Stimulated activated CD8-positive, alpha-beta memory T cell treated with anti-CD3 and anti-CD28 coated beads, Interleukin-15, amount 100 ng/mL, for 48 hours (primary cell): ENCODE results near the gene GYPE.
"Not testable (repeated sequence)": the region's sequence is repeated elsewhere in the genome, so short reads cannot be mapped to it uniquely, and the experiment has no call there.

Experiments
- DNase-seq, 2 donors: peaks; one replicate each; pipeline ENCODE4 v3.0.0-alpha.2; 2020; ENCODE audit warnings: low read depth in 2 of 2

The GYPE gene

DNA sequence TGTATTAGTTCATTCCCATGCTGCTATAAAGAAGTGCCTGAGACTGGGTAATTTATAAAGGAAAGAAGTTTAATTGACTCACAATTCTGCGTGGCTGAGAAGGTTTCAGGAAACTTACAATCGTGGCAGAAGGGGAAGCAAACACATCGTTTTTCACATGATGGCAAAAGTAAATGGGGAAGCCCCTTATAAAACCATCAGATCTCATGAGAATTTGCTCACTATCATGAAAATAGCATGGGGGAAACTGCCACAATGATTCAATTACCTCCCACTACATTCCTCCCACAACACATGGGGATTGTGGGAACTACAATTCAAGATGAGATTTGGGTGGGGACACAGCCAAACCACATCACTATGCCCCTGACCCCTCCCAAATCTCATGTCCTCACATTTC is 35.4 kb downstream of the GYPE start:
- not testable (repeated sequence) for DNase-seq

DNA sequence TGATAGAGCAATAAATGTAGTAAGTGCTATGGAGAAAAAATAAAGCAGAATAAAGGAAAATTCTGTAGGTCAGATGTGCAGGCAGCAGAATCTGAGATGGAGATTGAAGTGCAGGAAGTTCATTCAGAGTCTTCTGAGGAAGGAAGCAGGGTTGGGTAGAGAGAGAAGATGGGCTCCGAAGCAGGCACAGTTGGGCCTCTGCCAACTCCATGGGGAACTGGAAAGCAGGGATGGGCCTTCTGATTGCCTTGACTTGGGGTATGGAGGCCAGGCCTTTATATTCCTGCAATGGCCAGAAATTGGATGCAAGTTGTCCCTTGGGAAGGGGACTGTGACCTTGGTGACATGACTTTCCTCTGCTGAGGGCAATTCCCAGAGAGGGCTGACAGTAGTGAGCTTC is 42.6 kb downstream of the GYPE start:
- not testable (repeated sequence) for DNase-seq

DNA sequence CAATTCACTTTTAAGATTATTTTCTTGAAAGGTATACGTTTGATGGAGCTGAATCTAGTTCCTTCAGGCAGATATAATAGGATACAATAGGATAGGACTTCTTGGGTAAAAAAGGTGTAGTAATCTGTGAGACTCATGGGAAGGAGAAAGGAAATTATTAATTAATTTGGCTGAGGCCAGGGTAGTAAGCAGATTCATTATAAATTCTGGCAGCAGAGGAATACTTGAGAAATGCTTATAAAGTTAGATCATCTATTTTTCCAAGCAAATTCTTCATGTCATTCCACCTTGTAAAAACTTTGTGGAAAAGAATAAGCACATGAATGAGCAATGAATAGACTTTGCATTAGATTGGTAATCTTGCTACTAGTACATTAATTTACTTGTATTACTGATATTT is 46.9 kb downstream of the GYPE start:
- DNase-seq: no peak

DNA sequence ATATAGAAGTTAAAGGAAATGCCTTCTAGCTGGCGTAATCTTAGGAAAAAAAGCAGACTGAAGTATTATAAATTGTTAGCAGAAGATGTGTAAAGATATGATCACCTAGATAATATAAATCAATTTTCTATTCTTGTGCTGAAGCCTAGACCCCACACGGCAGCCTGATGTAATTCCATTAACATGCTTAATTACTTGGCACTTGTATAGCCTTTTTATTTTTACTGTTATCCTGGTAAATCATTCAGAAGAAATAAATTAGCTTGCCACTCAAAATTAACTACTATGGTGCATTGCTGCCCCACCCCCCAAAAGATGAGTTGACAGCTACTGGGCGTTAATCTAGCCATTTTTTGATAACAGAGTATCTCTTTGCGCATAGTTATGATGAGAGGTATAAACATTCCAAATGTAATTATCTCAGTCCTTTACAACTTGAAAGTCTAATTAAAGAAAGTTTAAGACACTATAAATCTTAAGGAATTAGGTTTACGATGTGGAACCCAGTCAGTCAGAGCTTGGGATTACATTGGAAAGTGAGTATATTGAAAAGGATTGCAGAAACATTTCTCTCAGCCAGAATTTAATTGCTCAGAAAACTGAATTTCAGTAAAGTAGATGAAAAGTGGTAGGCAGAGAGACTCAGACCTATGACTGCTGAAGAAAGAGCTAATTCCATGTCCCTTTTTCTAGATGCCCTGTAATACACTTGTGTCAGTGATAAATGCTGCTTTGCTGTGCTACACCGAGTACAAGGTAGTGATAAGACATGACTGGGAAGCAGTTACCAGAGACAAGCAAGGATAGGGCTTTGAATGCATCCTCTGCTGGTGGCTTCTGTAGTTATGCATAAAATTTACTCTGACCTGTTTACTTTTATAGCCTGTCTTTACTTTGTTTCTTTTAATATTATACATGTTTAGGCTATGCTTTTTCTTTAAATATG is 47.7 kb downstream of the GYPE start:
- not testable (repeated sequence) for DNase-seq

DNA sequence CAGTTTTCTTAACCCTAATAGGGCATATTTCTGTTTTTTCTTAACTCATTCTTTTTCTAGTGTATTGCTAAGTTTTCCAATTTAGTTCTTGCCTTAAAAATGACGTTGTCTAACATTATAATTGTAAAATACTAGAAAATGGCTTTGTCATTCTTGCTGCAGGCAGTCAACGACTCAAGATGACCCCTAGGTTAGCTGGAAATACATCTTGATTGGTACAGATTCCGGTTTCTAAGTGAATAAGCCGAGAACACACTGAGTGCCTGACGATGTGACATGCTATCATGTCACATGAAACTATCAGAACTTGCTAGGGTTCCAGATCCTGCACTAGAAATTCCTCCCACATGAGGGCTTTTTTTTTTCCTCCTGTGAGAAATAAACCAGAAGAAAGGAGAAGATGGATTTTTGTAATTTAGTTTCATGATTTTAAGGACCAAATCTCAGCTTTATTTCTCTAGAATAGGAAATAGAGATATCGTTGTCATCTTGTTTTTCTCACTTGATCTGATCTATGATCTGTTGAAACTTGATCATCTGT is 49.3 kb downstream of the GYPE start:
- not testable (repeated sequence) for DNase-seq

DNA sequence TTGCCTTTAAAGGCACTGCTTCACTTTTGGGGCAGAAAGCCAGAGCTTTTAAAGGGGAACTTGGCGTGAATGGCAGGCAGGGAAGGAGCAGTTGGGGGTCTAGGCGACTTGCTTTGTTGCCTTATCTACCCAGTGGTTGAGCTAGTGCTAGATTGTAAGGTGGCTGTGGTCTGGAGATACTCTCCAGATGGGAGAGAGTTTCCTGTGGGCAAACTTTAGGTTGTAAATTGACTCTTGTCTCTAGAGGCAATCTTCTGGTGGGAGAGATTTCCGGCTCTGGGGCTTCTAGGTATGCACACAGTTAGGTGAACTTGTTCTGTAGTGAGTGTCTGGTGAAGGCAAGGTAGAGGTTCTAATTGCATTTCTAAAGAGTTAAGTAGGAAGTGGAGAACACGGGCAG is 50.7 kb downstream of the GYPE start:
- not testable (repeated sequence) for DNase-seq

DNA sequence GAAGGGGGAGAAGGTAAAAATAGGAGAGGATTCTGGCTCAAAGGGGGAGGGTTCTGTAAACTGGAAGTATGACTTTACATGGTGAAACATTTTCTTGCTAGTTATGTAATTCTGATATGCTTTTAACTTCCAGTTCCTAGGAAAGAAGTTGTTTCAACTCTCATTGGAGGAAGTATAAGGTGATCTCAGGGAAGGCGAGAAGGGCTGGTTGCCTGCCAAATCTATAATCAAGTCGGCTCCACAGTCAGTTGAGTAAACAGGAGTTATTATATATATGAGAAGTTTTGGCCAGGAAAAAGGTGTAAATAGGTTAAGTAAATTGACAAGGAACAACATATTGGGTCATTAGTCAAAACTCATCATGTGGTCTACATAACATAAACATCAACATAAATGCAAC is 56.1 kb downstream of the GYPE start:
- DNase-seq: not testable (repeated sequence)

DNA sequence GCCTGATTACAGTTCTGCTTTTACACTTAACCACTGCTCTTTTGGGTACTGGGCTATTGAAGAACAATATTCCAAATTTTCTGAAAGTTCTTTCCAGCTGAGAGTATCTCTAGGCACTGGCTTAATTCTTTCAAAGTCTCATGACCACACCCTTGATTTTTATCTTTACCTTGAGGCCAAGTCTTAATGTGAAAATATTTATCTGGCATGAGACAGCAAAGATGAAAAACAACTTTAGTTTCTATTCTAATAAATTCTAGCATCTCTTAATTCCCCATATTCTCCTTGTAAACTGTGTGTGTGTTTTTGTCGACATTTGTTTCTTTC is 61.9 kb downstream of the GYPE start:
- DNase-seq: not testable (repeated sequence)

DNA sequence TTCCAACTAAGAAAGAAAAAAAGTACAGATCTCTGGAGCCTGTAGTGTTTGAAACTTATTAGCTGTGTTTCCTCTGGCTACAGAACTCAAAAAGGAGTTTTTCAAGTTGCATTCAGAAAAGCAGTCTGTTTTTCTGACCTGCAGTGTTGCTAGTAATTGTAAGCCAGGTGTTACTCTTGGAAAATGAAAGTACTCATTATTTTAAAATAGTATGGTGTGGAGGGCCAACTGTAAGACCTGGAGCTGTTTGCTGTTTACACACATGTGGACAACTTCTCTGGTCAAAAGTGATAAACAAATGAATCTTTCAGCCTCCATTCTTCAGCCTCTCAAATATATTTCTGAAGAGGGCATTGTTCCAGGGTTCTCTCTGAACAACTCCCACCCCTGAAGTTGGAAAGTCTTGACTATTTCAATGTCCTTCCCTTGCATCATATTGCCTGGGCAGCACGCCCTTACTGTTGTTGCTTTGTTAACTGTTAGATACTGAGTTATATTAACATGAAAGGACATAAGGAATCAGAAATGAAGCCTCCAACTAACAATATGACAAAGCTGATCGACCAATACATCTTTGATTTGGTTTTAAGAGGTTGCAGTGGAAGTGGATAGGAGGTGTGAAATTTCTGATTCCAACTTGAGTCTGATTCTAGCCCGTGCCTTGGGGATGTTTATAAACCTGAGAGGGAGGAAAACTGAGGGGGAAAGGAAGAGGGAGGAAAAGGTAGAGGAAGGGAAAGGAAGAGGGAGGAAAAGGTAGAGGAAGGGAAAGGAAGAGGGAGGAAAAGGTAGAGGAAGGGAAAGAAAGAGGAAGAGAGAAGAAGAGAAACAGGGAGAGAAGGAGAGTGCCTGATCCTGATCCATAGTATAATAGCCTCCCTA is 62.5 kb downstream of the GYPE start:
- not testable (repeated sequence) for DNase-seq

DNA sequence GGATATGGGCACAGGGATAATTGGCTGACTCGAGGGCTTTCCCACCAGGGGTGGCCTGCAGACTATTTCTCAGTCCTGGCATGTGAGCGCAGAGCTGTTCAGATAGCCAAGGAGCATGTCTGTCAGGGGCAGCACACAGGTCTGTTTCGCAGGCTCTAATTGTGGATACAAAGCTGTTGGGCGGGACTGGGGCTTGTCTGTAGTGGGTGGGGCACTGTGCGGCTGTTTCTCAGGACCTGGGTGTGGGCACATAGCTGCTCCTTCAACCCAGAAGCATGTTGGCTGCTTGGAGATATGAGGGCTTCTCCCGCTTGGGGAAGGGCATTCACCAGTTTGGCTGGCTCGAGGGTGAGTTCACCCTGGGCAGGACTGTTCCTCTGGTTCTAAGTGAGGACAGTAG is 65.9 kb downstream of the GYPE start:
- DNase-seq: not testable (repeated sequence)

DNA sequence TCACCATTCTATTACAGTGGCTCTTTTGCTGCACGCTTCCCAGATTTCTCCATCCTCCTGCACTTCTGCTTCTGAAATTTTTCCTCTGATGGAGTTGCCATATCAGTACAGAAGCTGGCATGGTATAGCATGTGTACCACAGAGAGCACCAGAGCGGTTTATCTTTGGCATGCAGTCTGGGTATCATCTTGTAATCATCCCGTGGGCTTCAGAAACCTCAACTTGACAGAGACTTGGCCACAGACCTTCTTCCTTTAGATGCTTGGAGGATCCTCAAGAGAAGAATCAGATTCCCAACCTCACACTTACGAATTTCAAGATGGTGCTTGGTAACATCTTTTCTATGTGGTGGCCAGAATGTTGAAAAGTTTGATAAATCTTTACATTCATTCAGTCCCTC is 71.2 kb downstream of the GYPE start:
- DNase-seq: not testable (repeated sequence)

DNA sequence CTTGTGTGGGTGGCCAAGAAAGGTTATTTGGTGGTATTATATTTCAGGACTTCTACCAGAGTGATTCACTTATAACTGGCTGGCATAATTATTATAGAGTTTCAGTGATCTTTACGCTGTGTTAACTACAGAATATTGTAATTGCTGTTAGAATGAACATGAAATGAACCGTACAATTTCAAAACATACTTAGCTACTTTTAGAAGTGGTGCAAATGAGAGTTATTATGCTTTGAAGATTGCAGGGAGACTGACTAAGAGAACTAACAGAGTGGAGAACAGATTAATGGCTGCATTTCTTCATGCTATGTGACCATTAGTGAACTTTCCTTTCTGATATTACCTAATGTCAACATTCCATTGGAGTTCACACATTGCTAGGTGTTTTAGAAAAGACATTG is 71.7 kb downstream of the GYPE start:
- not testable (repeated sequence) for DNase-seq

DNA sequence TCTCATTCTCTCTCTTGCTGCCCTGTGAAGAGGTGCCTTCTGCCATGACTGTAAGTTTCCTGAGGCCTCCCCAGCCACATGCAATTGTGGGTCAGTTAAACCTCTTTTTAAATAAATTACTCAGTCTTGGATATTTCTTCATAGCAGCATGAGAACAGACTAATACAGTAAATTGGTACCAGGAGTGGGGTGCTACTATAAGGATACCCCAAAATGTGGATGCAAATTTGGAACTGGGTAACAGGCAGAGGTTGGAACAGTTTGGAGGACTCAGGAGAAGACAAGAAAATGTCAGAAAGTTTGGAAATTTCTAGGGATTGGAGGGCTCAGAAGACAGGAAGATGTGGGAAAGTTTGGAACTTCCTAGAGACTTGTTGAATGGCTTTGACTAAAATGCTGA is 74.8 kb downstream of the GYPE start:
- DNase-seq: not testable (repeated sequence)

DNA sequence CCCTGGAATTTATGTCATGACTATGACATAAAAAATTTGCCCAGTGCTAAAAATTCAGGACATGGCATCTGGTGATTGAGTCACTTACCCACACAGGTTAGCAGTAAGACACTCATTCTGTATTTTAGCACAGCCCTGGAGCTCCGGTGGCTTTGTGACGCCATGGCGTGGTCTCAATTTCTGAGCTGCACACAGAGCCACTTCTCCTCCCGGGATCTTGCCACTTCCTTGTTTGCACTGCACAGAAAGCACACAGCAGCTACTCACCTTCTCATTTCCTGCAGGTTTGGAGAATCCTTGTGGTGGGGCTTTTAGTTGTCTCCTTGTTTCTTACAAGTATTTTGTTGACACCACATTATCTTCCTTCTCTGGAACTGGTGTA is 76.1 kb downstream of the GYPE start:
- DNase-seq: not testable (repeated sequence)
